Activated T-cell treated with anti-CD3 and anti-CD28 coated beads for 24 hours (primary cell): ENCODE data around the gene PRSS8.
A peak's percentile ranks its signal among the peaks of the same experiment; 100 is the strongest.
"Not testable (repeated sequence)": the region's sequence is repeated elsewhere in the genome, so short reads cannot be mapped to it uniquely, and the experiment has no call there.

Experiments used
- DNase-seq: peaks from one replicate; pipeline ENCODE4 v3.0.0-alpha.2; 2020; ENCODE audit warnings: low read depth

PRSS8 gene

GRCh38 chr16:31135535-31136286 lies at the start of gene PRSS8:
Gene PRSS8 (minus strand): TSS chr16:31135727. CDS start chr16:31135498, 229 bp downstream.
- no peak for DNase-seq

DNA sequence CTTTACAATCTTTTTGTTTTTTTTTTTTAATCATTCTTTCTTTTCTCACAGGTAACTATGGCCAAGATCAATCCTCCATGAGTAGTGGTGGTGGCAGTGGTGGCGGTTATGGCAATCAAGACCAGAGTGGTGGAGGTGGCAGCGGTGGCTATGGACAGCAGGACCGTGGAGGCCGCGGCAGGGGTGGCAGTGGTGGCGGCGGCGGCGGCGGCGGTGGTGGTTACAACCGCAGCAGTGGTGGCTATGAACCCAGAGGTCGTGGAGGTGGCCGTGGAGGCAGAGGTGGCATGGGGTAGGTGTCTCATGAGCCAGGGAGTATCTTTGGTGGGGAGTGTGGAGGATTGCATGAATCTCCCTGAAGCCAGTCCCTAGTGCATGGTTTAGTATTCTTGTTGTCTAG lies 49.4 kb upstream of the PRSS8 start:
- DNase-seq: no peak

GRCh38 chr16:31183432-31184428 lies 48.2 kb upstream of the PRSS8 start:
- DNase-seq: no peak

DNA sequence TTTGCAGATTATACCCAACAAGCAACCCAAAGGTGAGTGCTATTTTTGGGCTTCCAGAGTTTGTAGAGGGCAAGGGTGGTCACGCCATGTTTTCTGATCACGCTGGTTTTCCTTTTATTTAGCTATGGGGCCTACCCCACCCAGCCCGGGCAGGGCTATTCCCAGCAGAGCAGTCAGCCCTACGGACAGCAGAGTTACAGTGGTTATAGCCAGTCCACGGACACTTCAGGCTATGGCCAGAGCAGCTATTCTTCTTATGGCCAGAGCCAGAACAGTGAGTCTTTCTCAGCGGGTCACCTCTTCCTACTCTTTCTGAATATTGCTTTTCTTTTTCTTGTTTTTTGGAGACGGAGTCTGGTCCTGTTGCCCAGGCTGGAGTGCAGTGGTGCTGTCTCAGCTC lies 46.9 kb upstream of the PRSS8 start:
- DNase-seq: no peak

DNA sequence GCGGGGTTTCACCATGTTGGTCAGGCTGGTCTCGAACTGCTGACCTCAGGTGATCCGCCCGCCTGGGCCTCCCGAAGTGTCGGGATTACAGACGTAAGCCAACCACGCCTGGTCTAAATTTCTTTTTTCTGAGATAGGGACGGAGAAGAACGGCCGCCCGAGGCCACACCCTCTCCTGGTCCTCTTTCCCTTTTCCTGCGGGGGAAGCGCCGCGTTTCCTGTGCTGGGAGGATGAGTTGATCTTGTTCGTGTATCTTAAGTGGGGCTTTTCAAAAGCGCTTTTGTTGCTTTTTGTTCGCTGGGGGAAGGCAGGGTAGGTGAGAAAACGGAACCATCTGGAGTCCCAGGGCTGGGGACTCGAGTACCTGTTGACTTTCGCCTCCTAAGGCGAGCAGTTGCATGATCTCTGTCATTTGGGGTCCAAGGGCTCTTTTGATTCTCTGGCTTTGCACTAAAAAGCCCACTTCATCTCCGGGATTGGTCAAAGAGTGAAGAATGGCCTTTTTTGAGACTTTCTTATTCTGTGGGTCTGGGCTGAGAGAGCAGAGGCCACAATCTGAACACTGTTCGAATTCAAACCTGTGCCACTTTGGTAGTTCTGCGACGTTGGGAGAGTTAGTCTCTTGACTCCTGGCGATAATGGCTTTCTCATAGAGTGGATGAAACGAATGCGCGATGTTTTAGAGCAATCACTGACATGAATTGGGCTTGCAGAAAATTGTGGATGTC lies 45.7 kb upstream of the PRSS8 start:
- DNase-seq: no peak

DNA sequence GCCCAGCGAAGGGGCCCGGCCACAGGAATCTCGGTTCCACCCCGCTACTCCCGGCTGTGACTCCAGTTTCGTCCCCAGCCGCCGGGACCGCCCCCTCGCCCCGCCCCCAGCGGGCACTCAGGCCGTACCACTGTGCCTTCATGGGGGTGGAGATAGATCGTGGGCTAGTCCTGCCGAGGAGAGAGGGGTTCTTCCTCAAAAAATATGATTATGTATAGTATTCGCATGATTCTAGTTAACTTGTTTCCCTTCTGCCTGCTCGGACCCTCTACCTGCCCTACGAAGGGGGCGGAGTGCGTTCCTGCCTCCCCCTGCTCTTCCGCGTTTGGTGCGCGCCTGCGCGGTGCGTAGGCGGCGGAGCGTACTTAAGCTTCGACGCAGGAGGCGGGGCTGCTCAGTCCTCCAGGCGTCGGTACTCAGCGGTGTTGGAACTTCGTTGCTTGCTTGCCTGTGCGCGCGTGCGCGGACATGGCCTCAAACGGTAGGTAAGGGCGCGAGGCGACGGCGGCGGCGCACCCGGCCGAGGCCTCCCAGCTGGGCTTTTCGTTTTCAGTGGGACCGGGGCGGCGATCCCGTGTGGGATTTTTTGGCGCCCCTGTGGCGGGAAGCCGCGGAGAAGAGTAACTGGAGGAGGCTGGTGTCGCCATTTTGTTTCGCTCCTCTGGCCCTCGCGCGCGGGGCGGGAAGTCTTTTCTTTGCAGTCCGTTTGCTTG lies 44.4 kb upstream of the PRSS8 start, which contains the start of gene FUS:
FUS (plus strand) TSS at position 393 of the 713 bp plus-strand sequence; CDS start at position 469, 76 bp downstream.
- DNase-seq: peak; percentile 85

GRCh38 chr16:31179219-31179746 lies 43.8 kb upstream of the PRSS8 start:
- DNase-seq: no peak

DNA sequence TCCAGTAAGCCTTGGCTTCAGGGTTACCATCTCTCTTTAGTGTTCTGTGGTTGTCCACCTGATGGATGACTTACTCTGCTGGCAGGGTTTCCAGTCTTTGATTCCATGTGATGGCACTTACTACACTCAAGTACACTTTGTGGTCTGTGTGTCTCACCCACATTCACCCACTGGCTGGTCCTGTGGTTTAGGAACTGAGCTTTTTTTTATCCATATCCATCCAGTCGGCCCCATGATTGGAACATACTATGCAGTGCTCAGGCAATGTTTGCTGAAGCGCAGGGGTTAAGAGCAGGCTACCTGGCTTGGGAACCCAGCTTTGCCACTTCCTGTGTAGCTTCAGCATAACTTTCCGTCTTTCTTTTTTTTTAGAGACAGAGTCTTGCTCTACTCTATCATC lies 41.6 kb upstream of the PRSS8 start:
- peak; percentile 35 for DNase-seq

DNA sequence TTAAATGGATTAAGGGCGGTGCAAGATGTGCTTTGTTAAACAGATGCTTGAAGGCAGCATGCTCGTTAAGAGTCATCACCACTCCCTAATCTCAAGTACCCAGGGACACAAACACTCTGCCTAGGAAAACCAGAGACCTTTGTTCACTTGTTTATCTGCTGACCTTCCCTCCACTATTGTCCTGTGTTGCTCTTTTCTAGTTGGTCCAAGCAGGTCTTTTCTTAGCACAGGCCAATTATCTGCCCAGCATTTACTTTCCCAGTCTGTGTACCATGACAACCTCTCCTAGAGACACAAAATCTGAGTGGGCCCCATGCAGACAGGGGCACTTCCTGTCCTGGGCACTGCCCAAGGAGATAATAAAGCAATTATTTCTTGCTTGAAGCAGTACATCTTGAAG lies 34.5 kb upstream of the PRSS8 start:
- not testable (repeated sequence) for DNase-seq

- no peak for DNase-seq
These were observed 33.3 kb upstream of the PRSS8 start for GRCh38 chr16:31168848-31169247.

DNA sequence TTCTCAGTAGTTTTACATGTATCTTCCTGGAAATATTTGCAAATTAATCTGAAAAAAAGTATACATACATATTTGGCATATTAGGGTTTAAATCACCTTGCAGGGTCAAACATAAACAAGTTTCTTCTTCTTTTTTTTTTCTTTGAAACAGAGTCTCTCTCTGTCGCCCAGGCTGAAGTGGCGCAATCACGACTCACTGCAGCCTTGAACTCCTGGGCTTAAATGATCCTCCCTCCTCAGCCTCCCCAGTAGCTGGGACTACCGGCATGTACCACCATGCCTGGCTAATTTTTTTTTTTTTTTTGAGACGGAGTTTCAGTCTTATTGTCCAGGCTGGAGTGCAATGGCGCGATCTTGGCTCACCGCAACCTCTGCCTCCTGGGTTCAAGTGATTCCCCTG lies 31.8 kb upstream of the PRSS8 start:
- no peak for DNase-seq

- DNase-seq: no peak
These were observed 21.6 kb upstream of the PRSS8 start for GRCh38 chr16:31157136-31157535.

GRCh38 chr16:31150976-31151375 lies 15.4 kb upstream of the PRSS8 start:
- not testable (repeated sequence) for DNase-seq

GRCh38 chr16:31149894-31150890 lies 14.7 kb upstream of the PRSS8 start, which contains the start of gene PRSS36:
Gene PRSS36 (minus strand): TSS chr16:31150066. CDS start chr16:31150035, 31 bp downstream.
- DNase-seq: no peak

GRCh38 chr16:31149332-31149731 lies 13.8 kb upstream of the PRSS8 start:
- DNase-seq: no peak

GRCh38 chr16:31148896-31149295 lies 13.4 kb upstream of the PRSS8 start:
- no peak for DNase-seq

DNA sequence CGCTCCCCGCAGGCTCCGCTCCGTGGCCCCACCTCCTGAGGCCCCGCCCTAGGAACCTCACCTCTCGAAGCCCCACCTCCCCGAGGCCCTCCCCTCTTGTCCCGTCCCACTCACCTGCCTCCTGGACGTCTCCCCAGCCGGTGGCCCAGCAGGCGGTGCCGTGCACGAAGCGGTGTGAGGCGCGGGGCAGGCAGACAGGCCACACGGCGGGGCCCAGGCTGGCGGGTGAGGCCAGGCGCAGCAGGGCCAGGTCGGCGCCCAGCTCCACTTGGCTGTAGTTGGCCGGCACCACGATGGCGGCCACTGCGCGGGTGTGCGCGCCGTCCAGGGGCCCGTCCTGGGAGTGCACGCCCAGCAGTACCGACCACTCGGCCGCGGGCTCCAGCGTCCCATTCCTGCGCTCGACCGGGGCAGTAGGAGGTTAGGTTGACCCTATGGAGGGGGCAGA lies 12.8 kb upstream of the PRSS8 start:
- no peak for DNase-seq

DNA sequence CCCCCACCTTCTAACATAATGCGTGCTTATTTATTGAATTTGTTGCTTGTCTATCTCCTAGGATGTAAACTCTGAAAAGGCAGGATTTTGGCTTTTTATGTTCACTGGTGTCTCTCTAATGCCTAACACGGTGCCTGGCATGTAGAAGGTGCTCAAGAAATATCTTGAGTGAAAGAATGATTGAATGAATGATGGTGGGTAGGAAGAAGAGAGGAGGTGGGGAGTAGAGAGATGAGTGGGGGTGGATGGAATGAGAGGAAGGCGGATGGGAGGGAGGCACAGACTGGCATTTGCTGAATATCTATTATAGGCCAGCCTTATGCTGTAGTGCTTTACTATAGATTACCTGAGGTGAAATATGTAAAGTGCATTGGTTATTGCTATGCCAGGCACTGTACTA lies 12.0 kb upstream of the PRSS8 start:
- no peak for DNase-seq

DNA sequence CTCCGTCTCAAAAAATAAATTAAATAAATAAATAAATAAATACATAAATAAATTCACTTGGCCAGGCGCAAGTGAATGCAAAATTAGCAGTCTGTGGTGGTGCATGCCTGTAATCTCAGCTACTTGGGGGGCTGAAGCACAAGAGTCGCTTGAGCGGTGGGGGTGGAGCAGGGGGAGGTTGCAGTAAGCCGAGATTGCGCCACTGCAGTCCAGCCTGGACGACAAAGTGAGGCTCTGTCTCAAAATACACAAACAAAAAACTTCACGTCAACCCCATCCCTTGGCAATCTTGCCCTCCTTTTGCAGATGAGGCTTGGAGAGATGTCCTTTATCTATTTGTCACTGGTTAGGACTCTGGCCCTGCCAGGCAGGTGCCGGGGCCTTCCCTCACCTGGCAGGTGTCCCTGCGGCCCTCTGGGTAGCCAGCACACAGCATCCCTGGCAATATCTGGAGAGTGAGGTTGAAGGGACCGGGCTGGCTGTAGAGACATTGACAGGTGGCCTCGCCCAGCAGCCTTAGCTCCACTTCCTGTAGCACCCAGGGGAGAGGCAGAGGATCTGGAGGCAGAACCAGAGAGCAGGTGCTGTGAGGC lies 10.0 kb upstream of the PRSS8 start:
- DNase-seq: no peak
